NCI-H526 treated with DMSO at 0.1 percent for 48 hours (cell line): Measurements from ENCODE around the gene TRAF4.
"Not testable (repeated sequence)": the region's sequence is repeated elsewhere in the genome, so short reads cannot be mapped to it uniquely, and the experiment has no call there.

Source experiments
- DNase-seq: peaks from one replicate; lab custom pipeline; 2025; lab: John Stamatoyannopoulos, UW

Gene TRAF4

GRCh38 chr17:28792877-28793661 is 49.3 kb downstream of the TRAF4 start:
- no peak for DNase-seq

DNA sequence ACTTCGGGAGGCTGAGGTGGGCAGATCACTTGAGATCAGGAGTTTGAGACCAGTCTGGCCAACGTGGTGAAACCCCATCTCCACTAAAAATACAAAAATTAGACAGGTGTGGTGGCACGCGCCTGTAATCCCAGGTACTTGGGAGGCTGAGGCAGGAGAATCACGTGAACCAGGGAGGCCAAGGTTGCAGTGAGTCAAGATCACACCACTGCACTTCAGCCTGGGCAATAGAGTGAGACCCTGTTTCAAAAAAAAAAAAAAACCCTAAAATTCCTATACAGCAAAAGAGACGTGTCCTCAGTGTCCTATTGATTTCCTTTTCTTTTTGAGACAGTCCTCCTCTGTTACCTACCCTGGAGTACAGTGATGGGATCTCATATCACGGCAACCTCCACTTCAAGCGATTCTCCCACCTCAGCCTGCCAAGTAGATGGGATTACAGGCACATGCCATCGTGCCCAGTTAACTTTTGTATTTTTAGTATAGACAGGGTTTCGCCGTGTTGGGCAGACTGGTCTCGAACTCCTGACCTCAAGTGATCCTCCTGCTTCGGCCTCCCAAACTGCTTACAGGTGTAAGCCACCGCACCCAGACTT is 51.1 kb downstream of the TRAF4 start:
- not testable (repeated sequence) for DNase-seq

DNA sequence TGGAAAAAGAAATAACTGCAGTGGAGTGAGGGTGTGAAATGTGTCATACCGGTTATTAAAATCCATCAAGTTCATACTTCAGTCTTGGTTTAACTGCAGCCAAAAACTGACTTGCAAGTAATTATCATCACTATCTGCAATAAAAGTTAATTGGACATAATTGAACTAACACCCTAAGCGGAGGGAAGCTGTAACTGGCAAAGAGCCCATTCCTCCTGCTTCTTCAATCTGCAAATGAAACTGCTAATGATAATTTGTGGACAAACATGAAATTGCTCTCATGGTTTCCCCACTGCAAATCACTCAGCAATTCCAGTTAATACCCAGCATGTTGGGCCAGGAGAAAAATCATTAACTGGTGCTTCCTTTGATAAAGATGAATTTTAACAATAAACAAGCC is 52.3 kb downstream of the TRAF4 start:
- DNase-seq: no peak
